Endothelial cell of umbilical vein (primary cell): Measurements from ENCODE around the gene CDH3. TPM values are rescaled to one million over a fixed set of nuclear protein-coding genes. Genes with fewer than 3 reads are reported as not detected.

Experiments used
- BruUV-seq: library from RNA; stranded (reverse); fragments of 400-500 nt; replicated peaks from 2 replicates; lab custom pipeline; 2021; lab: Mats Ljungman, UMichigan
- CTCF ChIA-PET: fragments of 300-600, 350-600 bp; sonication (Branson Sonifier 250); formaldehyde crosslinking; loops from one replicate; lab custom pipeline; 2021; ENCODE audit warnings: antibody characterized with exemption, inconsistent platforms; lab: Charles Lee
- POLR2A ChIA-PET: fragments of 300-600, 350-600 bp; sonication (Branson Sonifier 250); formaldehyde crosslinking; loops from one replicate; lab custom pipeline; 2021; ENCODE audit warnings: antibody characterized with exemption, inconsistent platforms; lab: Charles Lee
- DNase-seq: peaks from one replicate; pipeline ENCODE4 v3.0.0-alpha.2; 2011; ENCODE audit warnings: low read depth, low spot score
- FAIRE-seq: peaks from 2 replicates; lab custom pipeline; 2011; peaks lifted over from hg19 to GRCh38; lab: Jason Lieb, UNC
- H2AFZ ChIP-seq: 2 replicates; pipeline ENCODE4 v1.6.0; 2012; ENCODE audit warnings: low read depth, low read length, control low read depth, inconsistent platforms
- H3K27ac ChIP-seq: 2 replicates; pipeline ENCODE4 v1.5.1; 2011; ENCODE audit warnings: low read depth, mild to moderate bottlenecking, control low read depth, low read length, moderate library complexity; ENCODE audit not compliant: insufficient read depth
- H3K27me3 ChIP-seq, 2 experiments: 2 replicates each; pipeline versions ENCODE4 v1.6.0 to v1.6.1; 2011; ENCODE audit warnings: low read length in 2 of 2, mixed read lengths in 1 of 2; ENCODE audit not compliant: control insufficient read depth in 2 of 2, insufficient read depth in 2 of 2
- H3K36me3 ChIP-seq, 2 experiments: 2 replicates in 1 of 2; 3 replicates in 1 of 2; pipeline ENCODE4 v1.5.1; 2011; ENCODE audit warnings: low read length in 2 of 2, mild to moderate bottlenecking in 1 of 2, moderate library complexity in 1 of 2; ENCODE audit not compliant: control insufficient read depth in 2 of 2, insufficient read depth in 2 of 2; ENCODE audit errors: extremely low read depth in 1 of 2
- H3K4me1 ChIP-seq: 3 replicates; pipeline ENCODE4 v1.5.1; 2011; ENCODE audit warnings: mild to moderate bottlenecking, low read length; ENCODE audit not compliant: control insufficient read depth, insufficient read depth; ENCODE audit errors: extremely low read depth
- H3K4me2 ChIP-seq: 2 replicates; pipeline ENCODE4 v1.6.1; 2011; ENCODE audit warnings: low read length, control low read depth, mixed read lengths; ENCODE audit not compliant: insufficient read depth
- H3K4me3 ChIP-seq, 3 experiments: fragments of 200-600 bp in 1 of 3; sonication (generic), shearing (Covaris generic) in 1 of 3; replicated peaks in 1 of 3; 2 replicates each; pipeline ENCODE4 v1.5.1; 2011 to 2016; ENCODE audit warnings: control low read depth in 3 of 3, low read length in 3 of 3, mild to moderate bottlenecking in 2 of 3, inconsistent platforms in 1 of 3, low read depth in 1 of 3, moderate library complexity in 1 of 3; ENCODE audit not compliant: insufficient read depth in 1 of 3
- H3K79me2 ChIP-seq: 2 replicates; pipeline ENCODE4 v1.6.0; 2012; ENCODE audit warnings: low read length, inconsistent platforms; ENCODE audit not compliant: control insufficient read depth, insufficient read depth
- H3K9ac ChIP-seq: replicated peaks from 2 replicates; pipeline ENCODE3; 2011; ENCODE audit warnings: low read length, control low read depth; ENCODE audit not compliant: insufficient read depth; ENCODE audit errors: extremely low read depth
- H3K9me1 ChIP-seq: replicated peaks from 3 replicates; pipeline ENCODE4 v1.6.0; 2011; ENCODE audit warnings: mild to moderate bottlenecking, low read length; ENCODE audit not compliant: control insufficient read depth, insufficient read depth; ENCODE audit errors: extremely low read depth
- H3K9me3 ChIP-seq: replicated peaks from 2 replicates; pipeline ENCODE4 v1.5.1; 2012; ENCODE audit warnings: low read length, inconsistent platforms; ENCODE audit not compliant: control insufficient read depth, insufficient read depth
- H4K20me1 ChIP-seq: replicated peaks from 2 replicates; pipeline ENCODE3; 2011; ENCODE audit warnings: mild to moderate bottlenecking, low read length; ENCODE audit not compliant: control insufficient read depth, insufficient read depth; ENCODE audit errors: extremely low read depth
- EZH2 ChIP-seq: IDR thresholded peaks from 2 replicates; pipeline ENCODE4 v1.6.1; 2012; ENCODE audit warnings: borderline replicate concordance, low read depth, mild to moderate bottlenecking, moderate library complexity, low read length, inconsistent platforms; ENCODE audit not compliant: severe bottlenecking
- FOS ChIP-seq: IDR thresholded peaks from 2 replicates; pipeline ENCODE4 v1.6.1; 2011; ENCODE audit warnings: mild to moderate bottlenecking, low read length, moderate library complexity, borderline replicate concordance; ENCODE audit not compliant: insufficient read depth
- GATA2 ChIP-seq: IDR thresholded peaks from 2 replicates; pipeline ENCODE4 v1.7.0; 2011; ENCODE audit warnings: low read depth, mild to moderate bottlenecking, moderate library complexity, mixed read lengths, low read length; ENCODE audit not compliant: insufficient read length, insufficient read depth
- JUN ChIP-seq: IDR thresholded peaks from 2 replicates; pipeline ENCODE4 v1.6.1; 2011; ENCODE audit warnings: borderline replicate concordance, low read depth; ENCODE audit not compliant: insufficient read length, insufficient read depth
- MYC ChIP-seq: IDR thresholded peaks from one replicate; pipeline ENCODE4 v1.6.1; 2011; ENCODE audit warnings: mild to moderate bottlenecking, low read depth, low read length
- POLR2A ChIP-seq: IDR thresholded peaks from 2 replicates; pipeline ENCODE4 v1.6.1; 2012; ENCODE audit warnings: low read depth, mild to moderate bottlenecking, control low read depth, low read length
- POLR2AphosphoS5 ChIP-seq: IDR thresholded peaks from 2 replicates; pipeline ENCODE4 v1.6.1; 2012; ENCODE audit warnings: low read depth, mild to moderate bottlenecking, control low read depth, low read length, moderate library complexity; ENCODE audit not compliant: insufficient read depth
- dilution Hi-C: fragments of 300-500 bp; cut with MboI; formaldehyde crosslinking; loops from one replicate; pipeline ENCODE4 v1.15.0; 2019; ENCODE audit warnings: low sequenced_read_pairs; ENCODE audit not compliant: extremely low pct_ligation_motif_present
- intact Hi-C: fragments of 100-400 bp; cut with micrococcal nuclease; formaldehyde crosslinking; loops from one replicate; pipeline ENCODE4 v1.10.0; 2022
- polyA plus RNA-seq, 4 experiments: library from polyadenylated mRNA; depleted of rRNA in 3 of 4; stranded (reverse) in 3 of 4; unstranded in 1 of 4; fragments of >200 nt; gene quantifications; 2 replicates each; pipeline versions ENCODE4 v1.2.1 to v1.2.3, GENCODE V29; 2011 to 2012; ENCODE audit warnings: missing spikeins in 1 of 4
- total RNA-seq: library from RNA; stranded (reverse); gene quantifications from 2 replicates; pipeline ENCODE4 v1.2.3, GENCODE V29; 2021
- TF ChIP-seq, protein P1 (sequence below), 2 donors: IDR thresholded peaks; 1 replicate in 1 of 2; 2 replicates in 1 of 2; pipeline ENCODE4 v1.5.1; 2011; ENCODE audit warnings: low read length in 2 of 2, mild to moderate bottlenecking in 2 of 2, moderate library complexity in 2 of 2, control low read depth in 1 of 2, inconsistent platforms in 1 of 2, low read depth in 1 of 2; ENCODE audit not compliant: insufficient read depth in 1 of 2; ENCODE audit errors: extremely low read depth in 1 of 2
- TF ChIP-seq, protein P2 (sequence below): IDR thresholded peaks from 2 replicates; pipeline ENCODE4 v1.6.1; 2011; ENCODE audit not compliant: insufficient read depth, insufficient read length

Gene CDH3
- total and polyA plus RNA-seq, 2 donors (not counting 3 experiments of a cell fraction or from before 2014, with no cell fraction given), result 0.03 TPM; not detected in 1

DNA sequence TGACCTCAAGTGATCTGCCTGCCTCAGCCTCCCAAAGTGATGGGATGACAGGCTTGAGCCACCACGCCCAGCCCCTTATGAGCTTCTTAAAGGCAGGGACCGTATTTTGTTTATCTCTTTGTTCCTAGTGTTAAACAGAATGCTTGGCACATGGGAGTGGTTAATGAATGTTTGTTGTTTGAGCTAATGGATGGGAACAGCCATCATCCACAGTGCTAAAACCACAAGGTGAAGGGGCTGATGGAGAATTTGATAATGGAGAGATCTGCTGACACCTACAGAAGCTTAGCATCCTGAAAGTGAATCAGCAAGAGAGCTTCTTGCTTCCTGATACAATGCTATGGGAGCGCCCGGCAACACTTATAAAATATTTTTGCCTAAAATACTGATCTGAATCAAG lies 83.4 kb downstream of the CDH3 start:
- DNase-seq (no peak), FAIRE-seq (peak; percentile 55)
- no peaks in the 10 kb centered on the region for H3K36me3 ChIP-seq
- POLR2A ChIA-PET, result interaction anchor here (0.5 kb wide), 1 partner anchor 23 kb away, joined by 3 read pairs; no protein-coding TSS in a partner anchor
- H3K27me3 ChIP-seq, result peaks cover 0 to 4% of the 10 kb centered on the region in 2 experiments
- H3K9ac ChIP-seq, result no peak overlapping the region
- H3K4me3 ChIP-seq, result no peak overlapping the region
- no peaks in the 10 kb centered on the region for H3K4me1 ChIP-seq
- intact Hi-C loops, result no loop called here
- no peaks in the 10 kb centered on the region for H3K79me2 ChIP-seq
- no TSS peak for BruUV-seq
- no peak overlapping the region for H3K27ac ChIP-seq
- no peak overlapping the region for H2AFZ ChIP-seq
- H4K20me1 ChIP-seq, result no peaks in the 10 kb centered on the region
- dilution Hi-C loops, result no loop called here
- H3K9me1 ChIP-seq, result no peaks in the 10 kb centered on the region
- H3K4me2 ChIP-seq, result no peak overlapping the region
- CTCF ChIA-PET, result no interaction called here
- no peaks in the 10 kb centered on the region for H3K9me3 ChIP-seq
- no peak for TF ChIP-seq POLR2A
- no peak for TF ChIP-seq JUN
- no peak for TF ChIP-seq MYC
- TF ChIP-seq, protein P1, sequence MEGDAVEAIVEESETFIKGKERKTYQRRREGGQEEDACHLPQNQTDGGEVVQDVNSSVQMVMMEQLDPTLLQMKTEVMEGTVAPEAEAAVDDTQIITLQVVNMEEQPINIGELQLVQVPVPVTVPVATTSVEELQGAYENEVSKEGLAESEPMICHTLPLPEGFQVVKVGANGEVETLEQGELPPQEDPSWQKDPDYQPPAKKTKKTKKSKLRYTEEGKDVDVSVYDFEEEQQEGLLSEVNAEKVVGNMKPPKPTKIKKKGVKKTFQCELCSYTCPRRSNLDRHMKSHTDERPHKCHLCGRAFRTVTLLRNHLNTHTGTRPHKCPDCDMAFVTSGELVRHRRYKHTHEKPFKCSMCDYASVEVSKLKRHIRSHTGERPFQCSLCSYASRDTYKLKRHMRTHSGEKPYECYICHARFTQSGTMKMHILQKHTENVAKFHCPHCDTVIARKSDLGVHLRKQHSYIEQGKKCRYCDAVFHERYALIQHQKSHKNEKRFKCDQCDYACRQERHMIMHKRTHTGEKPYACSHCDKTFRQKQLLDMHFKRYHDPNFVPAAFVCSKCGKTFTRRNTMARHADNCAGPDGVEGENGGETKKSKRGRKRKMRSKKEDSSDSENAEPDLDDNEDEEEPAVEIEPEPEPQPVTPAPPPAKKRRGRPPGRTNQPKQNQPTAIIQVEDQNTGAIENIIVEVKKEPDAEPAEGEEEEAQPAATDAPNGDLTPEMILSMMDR (IDR thresholded peaks at IDR 0.05; ENCODE audit: extremely low read depth in 1 of 2, insufficient read depth in 1 of 2, low read depth in 1 of 2, low read length in 2 of 2), result no peak
- TF ChIP-seq, protein P2, sequence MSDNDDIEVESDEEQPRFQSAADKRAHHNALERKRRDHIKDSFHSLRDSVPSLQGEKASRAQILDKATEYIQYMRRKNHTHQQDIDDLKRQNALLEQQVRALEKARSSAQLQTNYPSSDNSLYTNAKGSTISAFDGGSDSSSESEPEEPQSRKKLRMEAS, result no peak
- TF ChIP-seq POLR2AphosphoS5, result no peak
- TF ChIP-seq GATA2, result no peak
- TF ChIP-seq FOS, result no peak
- TF ChIP-seq EZH2, result no peak
